GM12864 (cell line): ENCODE measurements around the gene ALS2.

Experiments used
- DNase-seq: peaks from one replicate; pipeline ENCODE4 v3.0.0-alpha.2; 2011; ENCODE audit warnings: low read depth
- H3K4me3 ChIP-seq: 2 replicates; pipeline ENCODE4 v1.5.1; 2011; ENCODE audit warnings: mild to moderate bottlenecking, low read depth, low read length, control low read depth
- CTCF ChIP-seq: IDR thresholded peaks from 2 replicates; pipeline ENCODE4 v1.5.1; 2011; ENCODE audit warnings: low read depth, mild to moderate bottlenecking, moderate library complexity, low read length, control low read depth, inconsistent platforms; ENCODE audit errors: missing control alignments

The ALS2 gene

GRCh38 chr2:201733544-201733943, 47.2 kb downstream of the ALS2 start:
- no peak overlapping the region for H3K4me3 ChIP-seq
- no peak for DNase-seq
- no peak for TF ChIP-seq CTCF

GRCh38 chr2:201730651-201731285, 50.0 kb downstream of the ALS2 start:
- no peak for DNase-seq
- TF ChIP-seq CTCF = no peak
- no peak overlapping the region for H3K4me3 ChIP-seq

GRCh38 chr2:201715459-201715858, 65.3 kb downstream of the ALS2 start:
- TF ChIP-seq CTCF = no peak
- DNase-seq = no peak
- no peak overlapping the region for H3K4me3 ChIP-seq

GRCh38 chr2:201712726-201713125, 68.0 kb downstream of the ALS2 start:
- TF ChIP-seq CTCF = no peak
- H3K4me3 ChIP-seq = no peak overlapping the region
- no peak for DNase-seq

GRCh38 chr2:201709747-201710146, 71.0 kb downstream of the ALS2 start:
- H3K4me3 ChIP-seq = no peak overlapping the region
- DNase-seq = no peak
- no peak for TF ChIP-seq CTCF

- no peak overlapping the region for H3K4me3 ChIP-seq
- no peak for TF ChIP-seq CTCF
These were observed 71.7 kb downstream of the ALS2 start for GRCh38 chr2:201709049-201709448.

GRCh38 chr2:201707753-201708152, 73.0 kb downstream of the ALS2 start:
- no peak for DNase-seq
- H3K4me3 ChIP-seq = no peak overlapping the region
- no peak for TF ChIP-seq CTCF

More at GRCh38 chr2:201709049-201709448, 71.7 kb downstream of the ALS2 start:
- no peak for DNase-seq
